Measurements from ENCODE around the gene HOXA5. TPM values are rescaled to one million over a fixed set of nuclear protein-coding genes. Genes with fewer than 3 reads are reported as not detected.

HOXA5 gene
- total RNA-seq, 1 donor from 2014 or later, result 4.2 TPM

DNA sequence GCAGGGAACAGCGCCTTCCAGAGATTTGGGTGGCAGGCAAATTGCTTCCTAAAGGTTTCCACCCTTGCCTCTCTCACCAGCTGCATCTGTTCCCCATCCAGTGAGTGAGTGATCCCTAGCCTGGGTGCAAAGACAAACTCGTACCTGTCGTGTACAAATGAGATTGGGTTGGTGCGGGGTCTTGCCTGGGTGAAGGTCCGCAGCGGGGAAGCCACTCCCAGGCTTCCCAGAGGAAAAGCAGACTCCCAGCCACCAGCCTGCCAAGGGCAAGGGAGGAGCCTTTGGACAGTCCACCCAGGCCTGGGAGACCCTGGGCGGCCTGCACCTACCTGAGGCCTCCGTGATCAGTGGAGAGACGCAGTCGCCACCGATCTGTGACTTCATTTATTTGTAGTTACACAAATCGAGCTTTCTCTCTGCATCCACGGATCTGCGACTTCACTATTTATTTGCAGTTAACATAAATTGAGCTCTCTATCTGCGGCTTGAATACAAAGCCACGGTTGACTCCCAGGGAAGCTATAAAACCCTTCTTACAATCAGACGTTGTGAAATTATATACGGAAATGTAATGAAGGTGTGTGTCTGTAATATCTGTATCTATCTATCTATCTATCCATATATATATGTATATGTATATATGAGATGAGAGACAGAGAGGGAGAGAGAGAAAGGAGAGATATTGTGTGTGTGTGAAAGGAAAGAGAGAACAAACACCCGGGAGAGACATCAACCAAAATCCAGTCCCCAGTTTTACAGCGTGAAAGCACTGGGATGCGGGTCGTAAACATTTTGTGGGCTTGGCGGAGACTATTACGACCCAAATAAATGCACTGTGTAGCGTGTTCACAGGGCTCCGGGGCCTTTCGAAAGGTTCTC lies 16.0 kb upstream of the HOXA5 start:
- Histone ChIP-seq H3K4me1 (ENCODE audit: control insufficient read depth in 3 of 3, insufficient read depth in 3 of 3, low read length in 3 of 3) (peaks cover 28 to 40% (median 38%) of the 10 kb centered on the region in 3 donors), H3K4me3 (ENCODE audit: low read length in 3 of 3) (peak overlapping the region in 2 of 3 donors; percentile 81 to 84), H3K36me3 (ENCODE audit: control insufficient read depth in 3 of 3, insufficient read depth in 3 of 3, low read length in 3 of 3) (peaks cover 0 to 6% (median 0%) of the 10 kb centered on the region in 3 donors), H3K9me3 (ENCODE audit: control insufficient read depth in 3 of 3, low read length in 3 of 3) (no peaks in the 10 kb centered on the region), H3K9ac (ENCODE audit: low read depth in 1 of 3, low read length in 3 of 3) (peak overlapping the region in 1 of 3 donors; percentile 88), H3K27ac (ENCODE audit: low read depth, low read length) (peak overlapping the region; percentile 79), H3K27me3 (ENCODE audit: control insufficient read depth in 3 of 3, insufficient read depth in 3 of 3, low read length in 3 of 3) (no peaks in the 10 kb centered on the region)

DNA sequence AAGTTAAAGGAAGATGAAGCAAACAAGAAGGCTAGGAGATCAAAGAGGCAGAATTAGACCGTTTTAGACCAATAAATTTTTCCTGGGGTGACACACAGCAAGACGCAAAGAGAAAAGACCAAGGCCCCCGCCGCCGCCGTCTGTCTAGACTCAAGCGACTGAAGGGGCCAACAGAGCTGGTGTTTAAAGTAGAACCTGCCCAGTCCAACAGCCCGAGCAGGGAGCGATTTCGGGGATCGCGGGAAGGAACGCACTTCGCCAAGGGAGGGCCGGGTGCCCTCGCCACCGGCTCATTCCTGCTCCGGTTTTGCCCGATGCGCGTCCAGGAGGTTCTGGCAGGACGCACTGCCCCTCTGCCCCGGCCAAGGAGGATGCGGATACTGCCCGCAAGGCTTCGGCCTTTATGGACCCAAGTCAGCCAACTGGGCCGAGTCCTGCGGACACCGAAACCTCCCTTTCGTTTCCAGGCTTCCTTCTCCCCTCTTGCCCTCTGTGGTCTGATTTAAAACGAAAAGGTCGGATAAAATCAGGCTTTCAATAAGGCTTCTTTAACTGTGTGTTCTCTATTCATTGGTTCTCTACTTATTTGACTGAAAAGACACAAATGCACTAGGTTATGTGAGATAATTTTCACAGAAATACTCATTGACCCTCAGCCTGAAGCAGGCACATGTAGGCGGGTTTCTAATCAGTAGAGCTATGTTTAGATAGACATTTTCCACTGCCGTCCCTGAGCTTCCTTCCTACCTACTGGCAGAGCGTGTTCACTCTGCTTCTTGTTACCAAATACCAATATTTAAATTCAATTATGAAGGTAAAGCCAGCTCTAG lies 15.2 kb upstream of the HOXA5 start:
- H3K9ac ChIP-seq (ENCODE audit: low read depth in 1 of 3, low read length in 3 of 3), result no peak overlapping the region
- H3K4me3 ChIP-seq (ENCODE audit: low read length in 3 of 3), result no peak overlapping the region
- peaks cover 22 to 32% (median 31%) of the 10 kb centered on the region in 3 donors for H3K4me1 ChIP-seq (ENCODE audit: control insufficient read depth in 3 of 3, insufficient read depth in 3 of 3, low read length in 3 of 3)
- H3K27ac ChIP-seq (ENCODE audit: low read depth, low read length), result no peak overlapping the region
- no peaks in the 10 kb centered on the region for H3K9me3 ChIP-seq (ENCODE audit: control insufficient read depth in 3 of 3, low read length in 3 of 3)
- no peaks in the 10 kb centered on the region for H3K27me3 ChIP-seq (ENCODE audit: control insufficient read depth in 3 of 3, insufficient read depth in 3 of 3, low read length in 3 of 3)
- H3K36me3 ChIP-seq (ENCODE audit: control insufficient read depth in 3 of 3, insufficient read depth in 3 of 3, low read length in 3 of 3), result peaks cover 0 to 7% (median 0%) of the 10 kb centered on the region in 3 donors

- no peak overlapping the region for H3K27ac ChIP-seq (ENCODE audit: low read depth, low read length)
- H3K9me3 ChIP-seq (ENCODE audit: control insufficient read depth in 3 of 3, low read length in 3 of 3), result no peaks in the 10 kb centered on the region
- H3K27me3 ChIP-seq (ENCODE audit: control insufficient read depth in 3 of 3, insufficient read depth in 3 of 3, low read length in 3 of 3), result no peaks in the 10 kb centered on the region
- H3K36me3 ChIP-seq (ENCODE audit: control insufficient read depth in 3 of 3, insufficient read depth in 3 of 3, low read length in 3 of 3), result peaks cover 0 to 2% (median 0%) of the 10 kb centered on the region in 3 donors
- H3K4me1 ChIP-seq (ENCODE audit: control insufficient read depth in 3 of 3, insufficient read depth in 3 of 3, low read length in 3 of 3), result peaks cover 18 to 26% (median 26%) of the 10 kb centered on the region in 3 donors
- H3K4me3 ChIP-seq (ENCODE audit: low read length in 3 of 3), result no peak overlapping the region
- no peak overlapping the region for H3K9ac ChIP-seq (ENCODE audit: low read depth in 1 of 3, low read length in 3 of 3)
Observed at GRCh38 chr7:27157702-27158431, 14.4 kb upstream of the HOXA5 start.

- peak overlapping the region; percentile 75 to 89 (median 87) for H3K4me3 ChIP-seq (ENCODE audit: low read length in 3 of 3)
- H3K9ac ChIP-seq (ENCODE audit: low read depth in 1 of 3, low read length in 3 of 3), result peak overlapping the region; percentile 44 to 93 (median 81)
- H3K4me1 ChIP-seq (ENCODE audit: control insufficient read depth in 3 of 3, insufficient read depth in 3 of 3, low read length in 3 of 3), result peaks cover 20 to 33% (median 33%) of the 10 kb centered on the region in 3 donors
- H3K9me3 ChIP-seq (ENCODE audit: control insufficient read depth in 3 of 3, low read length in 3 of 3), result no peaks in the 10 kb centered on the region
- H3K27me3 ChIP-seq (ENCODE audit: control insufficient read depth in 3 of 3, insufficient read depth in 3 of 3, low read length in 3 of 3), result peaks cover 0 to 5% (median 0%) of the 10 kb centered on the region in 3 donors
- H3K27ac ChIP-seq (ENCODE audit: low read depth, low read length), result peak overlapping the region; percentile 88
- H3K36me3 ChIP-seq (ENCODE audit: control insufficient read depth in 3 of 3, insufficient read depth in 3 of 3, low read length in 3 of 3), result peaks cover 0 to 2% (median 0%) of the 10 kb centered on the region in 3 donors
Observed at GRCh38 chr7:27156916-27157701, 13.6 kb upstream of the HOXA5 start.

- Histone ChIP-seq H3K4me3 (ENCODE audit: low read length in 3 of 3) (peak within 1 kb of the TSS; percentile 75 to 89 (median 87)), H3K9me3 (ENCODE audit: control insufficient read depth in 3 of 3, low read length in 3 of 3) (no peaks in the 10 kb centered on the region), H3K9ac (ENCODE audit: low read depth in 1 of 3, low read length in 3 of 3) (peak within 1 kb of the TSS; percentile 81 to 93 (median 89)), H3K4me1 (ENCODE audit: control insufficient read depth in 3 of 3, insufficient read depth in 3 of 3, low read length in 3 of 3) (peaks cover 27 to 39% (median 39%) of the 10 kb centered on the region in 3 donors), H3K27me3 (ENCODE audit: control insufficient read depth in 3 of 3, insufficient read depth in 3 of 3, low read length in 3 of 3) (peaks cover 0 to 8% (median 0%) of the 10 kb centered on the region in 3 donors), H3K36me3 (ENCODE audit: control insufficient read depth in 3 of 3, insufficient read depth in 3 of 3, low read length in 3 of 3) (peaks cover 0 to 2% (median 0%) of the 10 kb centered on the region in 3 donors), H3K27ac (ENCODE audit: low read depth, low read length) (peak within 1 kb of the TSS; percentile 88)
Observed at GRCh38 chr7:27156508-27156898, 13.0 kb upstream of the HOXA5 start, which contains the start of gene HOXA7. Gene HOXA7 (minus strand): TSS chr7:27156675. CDS start chr7:27156545, 130 bp downstream.

GRCh38 chr7:27155816-27156507 lies 12.5 kb upstream of the HOXA5 start:
- peaks cover 0 to 2% (median 0%) of the 10 kb centered on the region in 3 donors for H3K36me3 ChIP-seq (ENCODE audit: control insufficient read depth in 3 of 3, insufficient read depth in 3 of 3, low read length in 3 of 3)
- H3K4me3 ChIP-seq (ENCODE audit: low read length in 3 of 3), result peak overlapping the region; percentile 75 to 89 (median 87)
- H3K4me1 ChIP-seq (ENCODE audit: control insufficient read depth in 3 of 3, insufficient read depth in 3 of 3, low read length in 3 of 3), result peaks cover 27 to 42% (median 41%) of the 10 kb centered on the region in 3 donors
- no peaks in the 10 kb centered on the region for H3K9me3 ChIP-seq (ENCODE audit: control insufficient read depth in 3 of 3, low read length in 3 of 3)
- H3K9ac ChIP-seq (ENCODE audit: low read depth in 1 of 3, low read length in 3 of 3), result peak overlapping the region; percentile 81 to 93 (median 89)
- H3K27ac ChIP-seq (ENCODE audit: low read depth, low read length), result peak overlapping the region; percentile 88
- H3K27me3 ChIP-seq (ENCODE audit: control insufficient read depth in 3 of 3, insufficient read depth in 3 of 3, low read length in 3 of 3), result peaks cover 0 to 8% (median 0%) of the 10 kb centered on the region in 3 donors

DNA sequence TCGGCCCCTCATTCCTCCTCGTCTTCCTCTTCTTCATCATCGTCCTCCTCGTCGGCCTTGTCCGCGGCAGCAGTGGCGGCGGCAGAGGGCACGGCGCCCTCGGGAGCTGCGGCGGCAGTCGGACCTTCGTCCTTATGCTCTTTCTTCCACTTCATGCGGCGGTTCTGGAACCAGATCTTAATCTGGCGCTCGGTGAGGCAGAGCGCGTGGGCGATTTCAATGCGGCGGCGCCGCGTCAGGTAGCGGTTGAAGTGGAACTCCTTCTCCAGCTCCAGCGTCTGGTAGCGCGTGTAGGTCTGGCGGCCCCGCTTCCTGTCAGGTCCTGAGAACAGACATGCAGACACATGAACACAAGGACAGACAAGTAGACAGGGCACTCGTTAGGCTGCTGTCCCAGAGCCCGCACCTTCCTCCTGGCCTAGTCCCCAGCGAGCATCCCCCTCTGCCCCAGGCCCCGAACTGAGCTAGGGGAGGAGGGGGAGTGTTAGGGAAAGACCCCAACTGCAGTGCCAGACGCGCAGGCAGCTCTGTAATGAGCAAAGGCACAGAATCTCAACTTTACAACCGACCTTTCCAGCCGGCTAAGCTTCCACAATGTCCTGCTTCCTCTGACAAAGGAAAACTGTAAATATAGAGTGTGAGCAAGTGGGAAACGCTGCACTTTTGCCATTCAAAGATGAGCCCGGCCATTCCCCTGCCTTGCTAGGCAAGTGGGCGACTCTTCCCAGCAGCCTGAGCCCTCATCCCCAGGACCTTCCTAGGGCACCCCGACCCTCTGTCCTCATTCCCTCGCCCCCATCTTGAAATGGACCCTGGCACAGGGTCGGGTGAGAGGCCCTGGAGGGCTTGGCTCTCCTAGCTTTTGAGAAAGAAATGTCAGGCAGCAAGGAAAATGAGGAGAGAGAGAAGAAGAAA lies 11.7 kb upstream of the HOXA5 start:
- Histone ChIP-seq H3K9ac (ENCODE audit: low read depth in 1 of 3, low read length in 3 of 3) (peak overlapping the region; percentile 81 to 93 (median 89)), H3K27me3 (ENCODE audit: control insufficient read depth in 3 of 3, insufficient read depth in 3 of 3, low read length in 3 of 3) (peaks cover 0 to 8% (median 0%) of the 10 kb centered on the region in 3 donors), H3K36me3 (ENCODE audit: control insufficient read depth in 3 of 3, insufficient read depth in 3 of 3, low read length in 3 of 3) (peaks cover 0 to 2% (median 0%) of the 10 kb centered on the region in 3 donors)

GRCh38 chr7:27154369-27154768 lies 10.9 kb upstream of the HOXA5 start:
- Histone ChIP-seq H3K36me3 (ENCODE audit: control insufficient read depth in 3 of 3, insufficient read depth in 3 of 3, low read length in 3 of 3) (peaks cover 0 to 2% (median 0%) of the 10 kb centered on the region in 3 donors), H3K9me3 (ENCODE audit: control insufficient read depth in 3 of 3, low read length in 3 of 3) (no peaks in the 10 kb centered on the region), H3K4me1 (ENCODE audit: control insufficient read depth in 3 of 3, insufficient read depth in 3 of 3, low read length in 3 of 3) (peaks cover 40 to 46% (median 40%) of the 10 kb centered on the region in 3 donors), H3K27me3 (ENCODE audit: control insufficient read depth in 3 of 3, insufficient read depth in 3 of 3, low read length in 3 of 3) (peaks cover 0 to 8% (median 0%) of the 10 kb centered on the region in 3 donors), H3K9ac (ENCODE audit: low read depth in 1 of 3, low read length in 3 of 3) (no peak overlapping the region), H3K4me3 (ENCODE audit: low read length in 3 of 3) (no peak overlapping the region), H3K27ac (ENCODE audit: low read depth, low read length) (no peak overlapping the region)

More for the DNA sequence above, 11.7 kb upstream of the HOXA5 start:
- Histone ChIP-seq H3K9me3 (ENCODE audit: control insufficient read depth in 3 of 3, low read length in 3 of 3) (no peaks in the 10 kb centered on the region), H3K4me3 (ENCODE audit: low read length in 3 of 3) (peak overlapping the region; percentile 75 to 89 (median 87)), H3K27ac (ENCODE audit: low read depth, low read length) (peak overlapping the region; percentile 88), H3K4me1 (ENCODE audit: control insufficient read depth in 3 of 3, insufficient read depth in 3 of 3, low read length in 3 of 3) (peaks cover 32 to 44% (median 40%) of the 10 kb centered on the region in 3 donors)

Measured in skeletal muscle tissue (tissue), 4 donors.